Inflammatory macrophage (primary cell): Measurements from ENCODE around the gene CLMN.

Source experiments
- DNase-seq, 2 donors: peaks; one replicate each; pipeline ENCODE4 v3.0.0-alpha.2; 2020 to 2022
- total RNA-seq, 18 experiments: gene quantifications; one replicate each; lab custom pipeline; 2026; ENCODE audit warnings: mixed read lengths in 6 of 18, inconsistent platforms in 2 of 18; lab: John Stamatoyannopoulos, UW

Gene CLMN, protein sequence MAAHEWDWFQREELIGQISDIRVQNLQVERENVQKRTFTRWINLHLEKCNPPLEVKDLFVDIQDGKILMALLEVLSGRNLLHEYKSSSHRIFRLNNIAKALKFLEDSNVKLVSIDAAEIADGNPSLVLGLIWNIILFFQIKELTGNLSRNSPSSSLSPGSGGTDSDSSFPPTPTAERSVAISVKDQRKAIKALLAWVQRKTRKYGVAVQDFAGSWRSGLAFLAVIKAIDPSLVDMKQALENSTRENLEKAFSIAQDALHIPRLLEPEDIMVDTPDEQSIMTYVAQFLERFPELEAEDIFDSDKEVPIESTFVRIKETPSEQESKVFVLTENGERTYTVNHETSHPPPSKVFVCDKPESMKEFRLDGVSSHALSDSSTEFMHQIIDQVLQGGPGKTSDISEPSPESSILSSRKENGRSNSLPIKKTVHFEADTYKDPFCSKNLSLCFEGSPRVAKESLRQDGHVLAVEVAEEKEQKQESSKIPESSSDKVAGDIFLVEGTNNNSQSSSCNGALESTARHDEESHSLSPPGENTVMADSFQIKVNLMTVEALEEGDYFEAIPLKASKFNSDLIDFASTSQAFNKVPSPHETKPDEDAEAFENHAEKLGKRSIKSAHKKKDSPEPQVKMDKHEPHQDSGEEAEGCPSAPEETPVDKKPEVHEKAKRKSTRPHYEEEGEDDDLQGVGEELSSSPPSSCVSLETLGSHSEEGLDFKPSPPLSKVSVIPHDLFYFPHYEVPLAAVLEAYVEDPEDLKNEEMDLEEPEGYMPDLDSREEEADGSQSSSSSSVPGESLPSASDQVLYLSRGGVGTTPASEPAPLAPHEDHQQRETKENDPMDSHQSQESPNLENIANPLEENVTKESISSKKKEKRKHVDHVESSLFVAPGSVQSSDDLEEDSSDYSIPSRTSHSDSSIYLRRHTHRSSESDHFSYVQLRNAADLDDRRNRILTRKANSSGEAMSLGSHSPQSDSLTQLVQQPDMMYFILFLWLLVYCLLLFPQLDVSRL
- 2.8 to 46.3 (median 18.6) reads per million in 18 experiments for total RNA-seq

DNA sequence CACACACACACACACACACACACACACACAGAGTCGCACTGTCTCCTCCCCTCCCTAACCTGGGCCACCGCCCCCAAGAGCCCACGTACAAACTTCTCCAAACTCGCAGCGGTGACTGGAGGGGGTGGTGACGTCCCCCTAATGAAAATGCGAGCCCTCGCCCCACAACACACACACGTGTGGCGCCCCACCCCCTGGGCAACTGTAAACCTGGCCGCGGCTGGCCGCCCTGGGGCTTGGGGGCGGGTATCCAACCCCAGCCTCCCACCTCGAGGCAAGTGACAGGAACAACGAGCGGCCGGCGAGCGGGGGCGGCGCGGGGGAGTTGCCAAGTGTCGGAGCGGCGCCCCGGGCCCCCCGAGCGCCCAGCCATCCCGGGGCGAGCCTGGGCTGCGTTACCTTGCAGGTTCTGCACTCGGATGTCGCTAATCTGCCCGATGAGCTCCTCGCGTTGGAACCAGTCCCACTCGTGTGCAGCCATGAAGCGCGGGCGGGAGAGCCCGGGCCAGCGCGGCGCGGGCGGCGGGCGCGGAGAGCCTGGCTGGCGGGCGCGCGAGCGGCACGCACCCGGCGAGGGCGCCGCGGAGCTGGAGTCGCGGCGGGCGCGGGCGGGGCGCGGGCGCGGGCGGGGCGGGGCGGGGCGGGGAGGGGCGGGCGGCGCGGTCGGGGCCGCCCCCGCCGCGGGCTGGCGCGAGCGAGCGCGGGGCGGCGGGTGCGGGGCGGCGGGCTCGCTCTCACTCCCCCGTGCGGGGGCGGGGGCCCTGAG, at the start of gene CLMN:
Gene CLMN (minus strand): TSS at position 597 of the 766 bp plus-strand sequence. CDS start 116 bp downstream, at position 481.
- DNase-seq = peak; percentile 26 to 48

GRCh38 chr14:95365401-95365800, 45.7 kb upstream of the CLMN start:
- DNase-seq = no peak

GRCh38 chr14:95364481-95365209, 44.9 kb upstream of the CLMN start:
- no peak for DNase-seq

DNA sequence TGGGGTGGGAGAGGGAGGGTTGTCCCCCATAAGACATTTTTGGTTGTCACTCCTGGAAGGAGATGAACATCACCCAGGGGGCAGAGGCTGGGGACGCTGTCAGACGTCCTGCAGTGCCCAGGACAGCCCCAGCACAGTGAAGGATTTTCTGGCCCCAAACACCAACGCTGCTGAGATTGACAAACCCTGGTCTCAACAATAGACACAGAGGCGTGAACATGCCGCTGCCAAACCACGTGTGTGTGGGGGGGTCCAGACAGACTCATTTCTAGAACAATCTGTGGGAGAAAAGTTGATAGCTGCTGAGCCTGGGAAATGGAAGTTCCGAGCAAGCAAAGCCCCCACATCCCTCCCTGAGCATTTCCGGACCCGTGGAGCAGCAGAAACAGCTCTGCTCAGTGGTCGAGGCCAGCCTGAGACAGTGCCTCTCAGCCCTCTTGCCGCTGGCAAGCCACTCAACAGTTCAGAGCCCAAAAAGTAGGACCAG, 43.8 kb upstream of the CLMN start:
- DNase-seq = no peak

DNA sequence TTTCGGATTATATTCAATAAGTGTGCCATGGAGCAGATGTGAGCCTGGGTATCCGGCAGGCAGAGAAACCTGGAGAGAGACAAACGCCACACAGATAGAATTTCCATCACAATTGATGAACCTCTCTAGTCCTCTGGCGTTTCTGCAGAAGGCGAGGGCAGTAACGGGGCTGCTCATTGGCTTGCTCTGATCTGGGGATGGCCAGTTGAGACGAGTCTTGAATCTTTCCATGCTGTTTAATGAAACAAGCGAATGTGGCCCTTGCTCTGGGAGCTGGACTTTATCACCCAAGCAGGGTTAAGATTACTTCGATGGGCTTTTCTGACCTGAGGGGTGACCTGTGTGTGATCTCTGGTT, 42.4 kb upstream of the CLMN start:
- no peak for DNase-seq

- DNase-seq = peak; percentile 38 to 42
These were observed 41.8 kb upstream of the CLMN start for GRCh38 chr14:95361373-95362137.

DNA sequence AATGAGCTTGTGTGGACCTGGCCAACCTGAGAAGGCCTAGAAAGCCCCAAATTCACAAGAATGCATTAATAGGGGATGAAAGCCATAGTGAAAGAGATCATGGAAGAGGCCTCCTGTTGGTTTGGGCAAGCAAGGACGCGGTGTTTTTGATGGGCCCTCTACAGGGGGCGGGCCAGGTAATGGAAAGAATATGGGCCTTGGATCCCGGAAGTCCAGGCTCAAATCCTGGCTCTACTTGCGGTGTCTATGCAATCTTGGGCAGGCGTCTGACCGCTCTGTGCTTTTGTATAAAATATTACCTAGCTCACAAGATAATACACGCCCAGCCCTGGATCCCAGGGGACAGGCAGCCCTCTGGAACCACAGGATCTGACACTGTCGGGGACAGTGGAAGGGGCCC, 41.1 kb upstream of the CLMN start:
- no peak for DNase-seq

GRCh38 chr14:95359994-95360826, 40.5 kb upstream of the CLMN start:
- DNase-seq = no peak

DNA sequence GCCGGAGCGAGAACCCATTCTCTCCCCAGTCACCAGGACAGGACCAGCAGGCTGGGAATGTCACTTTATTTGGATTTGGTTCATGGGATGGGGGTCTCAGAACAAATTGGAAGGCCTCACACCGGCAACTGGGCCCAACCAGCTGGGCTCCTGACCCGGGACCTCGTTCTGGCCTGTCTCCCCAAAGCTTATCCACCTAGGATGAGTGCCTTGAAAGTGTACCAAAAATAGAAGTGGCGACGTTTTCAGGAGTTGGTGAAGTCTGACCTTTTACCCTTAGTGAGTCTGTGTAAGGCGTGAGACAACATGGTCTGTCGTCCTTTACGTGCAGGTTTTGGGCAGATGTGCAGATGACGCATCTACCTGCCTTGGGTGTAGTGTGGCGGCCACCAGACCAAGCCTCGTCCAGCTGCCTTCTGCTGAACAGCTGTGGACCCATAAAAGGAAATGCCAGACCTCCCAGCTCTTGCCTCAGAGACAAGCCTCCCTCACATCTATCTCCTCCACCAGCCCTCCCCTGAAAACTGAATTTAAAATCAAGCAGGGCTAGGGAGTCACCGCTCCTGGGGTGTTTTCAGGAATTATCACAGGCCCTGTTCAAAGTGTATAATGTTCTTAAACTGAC, 36.6 kb upstream of the CLMN start:
- no peak for DNase-seq

GRCh38 chr14:95355422-95355821, 35.7 kb upstream of the CLMN start:
- no peak for DNase-seq

DNA sequence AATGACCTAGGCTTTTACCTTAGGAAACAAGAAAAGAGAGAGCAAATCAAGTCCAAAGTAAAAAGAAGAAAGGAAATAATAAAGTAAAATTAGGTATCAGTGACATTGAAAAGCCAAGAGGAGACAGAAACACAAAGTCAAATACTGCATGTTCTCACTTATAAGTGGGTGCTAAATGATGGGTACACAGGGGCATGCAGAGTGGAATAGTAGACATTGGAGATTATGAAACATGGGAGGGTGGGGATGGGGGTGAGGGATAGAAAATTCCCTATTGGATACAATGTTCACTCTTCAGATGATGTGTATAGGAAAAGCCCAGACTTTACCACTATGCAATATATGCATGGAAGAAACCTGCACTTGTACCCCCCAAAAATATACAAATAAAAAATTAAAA, 35.1 kb upstream of the CLMN start:
- no peak for DNase-seq

DNA sequence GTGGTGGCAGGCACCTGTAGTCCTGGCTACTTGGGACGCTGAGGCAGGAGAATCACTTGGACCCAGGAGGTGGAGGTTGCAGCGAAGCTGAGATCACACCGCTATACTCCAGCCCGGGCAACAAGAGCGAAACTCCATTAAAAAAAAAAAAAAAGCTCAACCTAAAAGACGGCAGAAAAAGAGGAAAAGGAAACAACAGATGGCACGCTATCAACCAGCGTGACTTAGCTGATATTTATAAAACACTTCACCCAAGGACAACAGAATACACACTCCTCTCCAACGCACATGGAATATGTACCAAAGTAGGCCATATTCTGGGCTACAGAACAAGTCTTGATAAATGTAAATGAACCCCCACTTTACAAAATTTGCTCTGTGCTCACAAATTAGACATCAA, 34.0 kb upstream of the CLMN start:
- no peak for DNase-seq

DNA sequence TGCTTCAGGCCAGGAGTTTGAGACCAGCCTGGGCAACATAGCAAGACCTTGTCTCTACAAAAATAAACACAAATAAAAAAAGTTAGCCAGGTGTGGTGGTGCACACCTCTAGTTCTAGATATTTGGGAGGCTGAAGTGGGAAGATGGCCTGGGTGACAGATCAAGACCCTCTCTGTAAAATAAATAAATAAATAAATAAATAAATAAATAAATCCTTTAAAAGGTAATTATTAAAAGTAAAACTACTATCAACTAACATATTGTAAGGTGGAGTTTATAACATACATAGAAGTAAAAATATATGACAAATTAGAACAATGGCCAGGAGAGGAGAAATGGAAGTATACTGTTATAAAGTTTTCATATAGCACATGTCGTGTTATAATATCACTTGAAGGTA, 33.3 kb upstream of the CLMN start:
- DNase-seq = no peak

DNA sequence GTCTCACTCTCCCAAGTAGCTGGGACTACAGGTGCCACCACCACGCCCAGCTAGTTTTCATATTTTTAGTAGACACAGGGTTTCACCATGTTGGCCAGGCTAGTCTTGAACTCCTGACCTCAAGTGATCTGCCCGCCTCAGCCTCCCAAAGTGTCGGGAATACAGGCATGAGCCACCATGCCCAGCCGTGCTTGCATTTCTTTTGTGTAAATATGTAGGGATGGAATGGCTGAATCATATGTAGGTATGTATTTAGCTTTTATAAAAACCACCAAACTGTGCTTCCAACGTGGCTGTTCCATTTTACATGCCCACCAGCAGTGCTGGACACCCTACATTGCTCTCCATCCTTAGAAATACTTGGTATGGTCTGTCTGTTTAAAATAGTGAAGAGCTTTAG, 32.8 kb upstream of the CLMN start:
- DNase-seq = no peak

GRCh38 chr14:95349241-95349640, 29.5 kb upstream of the CLMN start:
- DNase-seq = no peak

GRCh38 chr14:95348395-95349080, 28.8 kb upstream of the CLMN start:
- no peak for DNase-seq

- DNase-seq = no peak
These were observed 27.1 kb upstream of the CLMN start for GRCh38 chr14:95346820-95347219.

GRCh38 chr14:95346266-95346665, 26.6 kb upstream of the CLMN start:
- no peak for DNase-seq

DNA sequence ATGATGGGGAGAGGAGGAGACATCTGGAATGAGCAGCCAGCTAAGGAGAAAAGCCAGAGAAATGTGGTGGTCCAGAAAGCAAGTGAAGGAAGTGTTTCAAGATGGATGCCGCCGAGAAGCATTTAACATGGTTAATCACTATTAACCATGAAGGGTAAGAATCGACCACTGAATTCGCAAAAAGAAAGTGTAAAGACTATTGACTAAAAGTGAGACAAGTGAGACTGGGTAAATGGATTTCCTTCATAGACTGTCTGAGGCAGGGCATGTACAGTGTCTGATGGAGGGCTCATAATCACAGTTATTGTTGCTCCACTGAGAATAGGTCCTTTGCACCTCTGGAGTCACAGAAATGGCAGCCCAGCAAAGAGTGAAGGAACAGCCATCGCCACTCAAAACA, 25.3 kb upstream of the CLMN start:
- DNase-seq = no peak
